BE2C (cell line): ENCODE data around the gene CCDC24.

ENCODE experiments used
- DNase-seq: peaks from one replicate; pipeline ENCODE4 v3.0.0-alpha.2; 2020
- H3K27me3 ChIP-seq: fragments of 250-450 bp; sonication (Bioruptor Pico); 2 replicates; pipeline ENCODE4 v1.5.1; 2020; ENCODE audit warnings: mild to moderate bottlenecking
- H3K36me3 ChIP-seq: fragments of 250-450 bp; sonication (Bioruptor Pico); 2 replicates; pipeline ENCODE4 v1.5.1; 2020; ENCODE audit warnings: mild to moderate bottlenecking
- H3K4me1 ChIP-seq: fragments of 250-450 bp; sonication (Bioruptor Pico); 2 replicates; pipeline ENCODE4 v1.5.1; 2020
- H3K4me3 ChIP-seq: 2 replicates; pipeline ENCODE4 v1.5.1; 2011; ENCODE audit warnings: low read depth, low read length
- H3K9me3 ChIP-seq: fragments of 250-450 bp; sonication (Bioruptor Pico); 2 replicates; pipeline ENCODE4 v1.5.1; 2020
- CTCF ChIP-seq: IDR thresholded peaks from 2 replicates; pipeline ENCODE4 v1.5.1; 2012; ENCODE audit warnings: mild to moderate bottlenecking, low read depth, low read length

CCDC24 gene

GRCh38 chr1:44014365-44015104 is 23.1 kb downstream of the CCDC24 start:
- Histone ChIP-seq H3K4me3 (no peak overlapping the region), H3K36me3 (no peaks in the 10 kb centered on the region), H3K4me1 (no peaks in the 10 kb centered on the region), H3K27me3 (no peaks in the 10 kb centered on the region), H3K9me3 (no peaks in the 10 kb centered on the region)
- DNase-seq = no peak
- no peak for TF ChIP-seq CTCF

GRCh38 chr1:44015206-44015605 is 23.8 kb downstream of the CCDC24 start:
- H3K4me3 ChIP-seq = no peak overlapping the region
- TF ChIP-seq CTCF = no peak
- no peaks in the 10 kb centered on the region for H3K36me3 ChIP-seq
- DNase-seq = no peak
- H3K4me1 ChIP-seq = no peaks in the 10 kb centered on the region
- no peaks in the 10 kb centered on the region for H3K9me3 ChIP-seq
- H3K27me3 ChIP-seq = no peaks in the 10 kb centered on the region

- Histone ChIP-seq H3K27me3 (no peaks in the 10 kb centered on the region), H3K36me3 (no peaks in the 10 kb centered on the region), H3K4me1 (no peaks in the 10 kb centered on the region), H3K4me3 (no peak overlapping the region), H3K9me3 (no peaks in the 10 kb centered on the region)
- DNase-seq = no peak
- TF ChIP-seq CTCF = no peak
Observed at GRCh38 chr1:44016041-44016889, 24.9 kb downstream of the CCDC24 start.

GRCh38 chr1:44016890-44017400 is 25.5 kb downstream of the CCDC24 start:
- Histone ChIP-seq H3K4me1 (no peaks in the 10 kb centered on the region), H3K36me3 (no peaks in the 10 kb centered on the region), H3K27me3 (no peaks in the 10 kb centered on the region), H3K4me3 (no peak overlapping the region), H3K9me3 (no peaks in the 10 kb centered on the region)
- no peak for DNase-seq
- TF ChIP-seq CTCF = no peak

GRCh38 chr1:44019466-44019948 is 28.1 kb downstream of the CCDC24 start:
- Histone ChIP-seq H3K4me3 (no peak overlapping the region), H3K9me3 (no peaks in the 10 kb centered on the region), H3K4me1 (no peaks in the 10 kb centered on the region; the same call in 1 of the 2 replicates), H3K27me3 (no peaks in the 10 kb centered on the region), H3K36me3 (no peaks in the 10 kb centered on the region)
- no peak for DNase-seq
- no peak for TF ChIP-seq CTCF
